ENCODE measurements around the gene ADAMTS13.

ADAMTS13 gene

DNA sequence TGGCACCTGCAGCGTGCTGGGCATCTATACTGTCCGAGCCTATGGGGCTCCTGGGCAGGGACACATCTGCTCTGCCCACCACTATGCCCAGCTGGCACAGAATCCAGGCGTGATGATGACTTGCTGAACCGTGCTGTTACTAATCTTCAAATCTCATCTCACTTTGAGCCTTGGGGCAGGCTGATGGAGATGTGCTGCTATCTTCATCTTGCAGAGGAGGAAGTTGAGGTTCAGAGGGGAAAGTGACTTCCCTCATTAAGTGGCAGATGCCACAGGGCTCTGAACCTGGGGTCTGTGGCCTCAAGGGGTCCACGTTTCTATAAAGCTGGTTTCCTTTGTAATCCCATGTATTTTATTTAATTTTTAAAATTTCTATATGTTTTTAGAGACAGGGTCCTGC is 52.0 kb downstream of the ADAMTS13 start:
- no peak for DNase-seq

- no peak for DNase-seq
Observed at GRCh38 chr9:133474853-133475252, 52.7 kb downstream of the ADAMTS13 start.

DNA sequence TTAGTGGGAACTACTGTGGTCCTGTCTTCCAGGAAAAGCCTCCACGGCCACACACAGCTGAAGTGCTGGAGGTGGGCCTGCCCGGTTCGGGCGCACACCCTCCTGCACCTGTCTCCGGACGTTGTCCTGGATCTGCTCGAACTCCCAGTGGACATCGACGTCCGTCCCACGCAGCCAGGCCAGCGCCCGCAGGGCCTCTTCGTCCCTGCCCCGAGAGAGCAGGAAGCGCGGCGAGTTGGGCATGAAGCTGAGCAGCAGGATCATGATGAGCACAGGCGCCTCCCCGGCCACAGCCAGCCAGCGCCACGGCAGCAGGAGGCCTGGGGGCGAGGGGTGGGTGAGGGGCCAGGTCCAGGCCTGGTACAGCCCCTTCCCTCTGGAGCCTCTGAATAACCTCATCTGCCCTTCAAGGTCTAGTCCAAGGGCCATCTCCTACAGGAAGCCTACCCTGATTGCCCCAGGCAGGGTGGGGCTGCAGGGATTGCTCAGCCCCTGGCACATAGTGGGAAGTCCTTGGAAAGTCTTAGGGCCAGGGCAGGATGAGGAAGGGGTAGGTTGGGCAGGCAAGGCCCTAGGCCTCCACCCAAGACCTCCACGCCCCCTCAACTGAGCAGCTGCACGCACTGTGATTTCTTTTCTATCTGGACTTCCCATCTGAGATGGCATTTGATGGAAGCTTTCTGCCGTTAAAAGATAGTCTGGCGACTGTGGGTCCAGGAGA is 53.3 kb downstream of the ADAMTS13 start:
- no peak for DNase-seq

DNA sequence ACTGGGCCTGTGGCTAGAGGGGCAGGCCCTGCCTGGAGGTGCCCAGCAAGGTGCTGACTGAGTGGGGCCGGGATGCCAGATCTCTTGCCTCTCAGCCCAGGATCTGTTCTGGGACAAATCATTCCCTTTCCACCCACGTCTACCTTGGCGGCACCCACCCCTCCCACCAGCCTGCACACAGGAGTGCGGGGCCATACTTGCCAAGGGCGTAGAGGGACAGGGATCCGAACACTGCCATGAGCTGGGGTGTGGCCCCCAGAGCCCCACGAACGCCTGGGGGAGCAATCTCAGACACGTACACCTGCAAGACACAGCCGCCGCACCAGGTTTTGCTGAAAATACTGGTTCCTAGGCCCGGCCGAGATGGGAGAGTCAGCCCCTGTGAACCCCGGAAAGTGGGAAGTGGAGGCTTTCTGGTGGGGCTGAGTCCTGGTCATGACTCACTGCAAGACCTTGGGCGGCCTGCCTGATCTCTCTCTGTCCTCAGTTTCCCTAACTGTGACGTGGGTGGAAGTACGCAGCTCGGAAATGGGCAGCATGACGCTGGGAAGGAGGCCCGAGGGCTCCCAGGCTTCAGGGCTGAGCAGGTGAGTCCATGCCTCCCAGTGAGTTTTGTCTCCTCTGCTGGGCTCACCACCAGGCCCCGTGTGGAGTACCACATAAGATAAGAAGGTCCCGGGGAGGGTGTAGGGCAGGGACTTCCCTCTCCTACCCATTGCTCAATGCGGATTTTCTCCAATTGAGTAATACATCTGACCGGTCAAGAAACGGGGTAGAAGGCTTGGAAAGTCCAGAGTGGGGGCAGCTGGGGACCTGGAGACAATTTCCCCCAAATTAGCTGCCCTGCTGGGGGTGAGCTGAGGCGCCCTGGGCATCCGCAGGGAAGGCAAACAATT is 54.1 kb downstream of the ADAMTS13 start:
- DNase-seq: no peak

- DNase-seq: no peak
Observed at GRCh38 chr9:133476941-133477340, 54.8 kb downstream of the ADAMTS13 start.

DNA sequence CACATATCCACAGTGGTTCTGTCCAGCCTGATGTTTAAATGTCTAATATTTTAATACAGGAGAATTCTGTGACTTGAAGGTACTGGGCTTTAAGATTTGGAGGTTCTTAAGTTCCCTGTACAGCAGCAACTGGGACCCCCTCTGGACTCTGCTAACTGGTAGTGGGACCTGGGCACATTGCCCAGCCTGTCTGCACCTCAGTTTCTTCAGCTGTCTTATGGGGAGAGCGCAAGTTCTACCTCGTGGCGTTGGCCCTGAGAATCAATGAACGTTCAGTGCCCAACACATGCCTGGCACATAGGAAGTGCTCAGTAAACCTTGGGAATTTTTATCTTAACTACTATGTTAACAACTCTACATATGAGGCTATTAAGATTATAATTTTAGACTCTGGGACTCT is 55.3 kb downstream of the ADAMTS13 start:
- DNase-seq: no peak

DNA sequence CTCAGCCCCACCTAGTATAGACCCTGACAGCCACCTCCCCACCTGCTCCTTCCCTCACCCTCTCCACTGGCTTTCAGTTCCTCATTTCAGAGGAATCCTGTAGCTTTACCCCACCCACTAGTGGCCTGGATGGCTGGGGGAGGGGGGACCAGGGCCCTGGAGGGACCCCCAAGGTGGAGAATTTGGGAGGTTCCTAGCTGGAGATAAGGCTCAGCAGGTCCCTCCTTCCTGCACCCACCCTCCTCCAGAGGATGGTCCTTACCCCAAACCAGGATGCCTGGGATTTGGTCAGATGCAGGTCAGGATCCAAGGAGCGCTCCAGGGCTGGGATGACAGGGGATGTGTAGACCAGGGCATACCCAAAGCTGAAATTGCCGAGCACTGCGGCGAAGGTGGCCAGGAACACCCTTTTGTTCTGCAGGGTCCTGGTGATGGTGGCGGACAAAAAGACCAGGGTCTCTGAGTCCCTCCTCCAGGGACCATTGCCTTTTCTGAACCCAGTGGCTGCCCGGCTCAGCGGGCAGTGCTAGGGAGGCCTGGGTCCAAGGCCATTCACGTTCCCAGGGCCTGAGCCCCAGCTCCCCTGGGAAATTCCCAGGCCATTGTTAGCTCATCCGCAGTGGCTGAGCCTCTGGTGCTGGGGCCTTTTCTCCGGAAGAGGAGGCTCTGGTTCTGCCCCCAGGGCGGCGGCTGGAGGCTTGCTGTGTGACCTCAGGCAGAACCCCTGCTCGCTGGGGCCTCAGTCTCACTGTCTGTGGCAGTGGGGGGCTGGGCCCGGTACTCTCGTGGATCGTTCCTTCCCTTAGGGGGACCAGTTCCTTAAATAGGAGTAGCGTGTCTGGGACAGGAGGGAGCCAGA is 56.1 kb downstream of the ADAMTS13 start:
- no peak for DNase-seq

- DNase-seq: peak; percentile 96
Observed at GRCh38 chr9:133478851-133479711, 56.9 kb downstream of the ADAMTS13 start, which contains the start of gene SLC2A6. SLC2A6 (minus strand) TSS chr9:133479099; CDS start chr9:133479059, 40 bp downstream.

DNA sequence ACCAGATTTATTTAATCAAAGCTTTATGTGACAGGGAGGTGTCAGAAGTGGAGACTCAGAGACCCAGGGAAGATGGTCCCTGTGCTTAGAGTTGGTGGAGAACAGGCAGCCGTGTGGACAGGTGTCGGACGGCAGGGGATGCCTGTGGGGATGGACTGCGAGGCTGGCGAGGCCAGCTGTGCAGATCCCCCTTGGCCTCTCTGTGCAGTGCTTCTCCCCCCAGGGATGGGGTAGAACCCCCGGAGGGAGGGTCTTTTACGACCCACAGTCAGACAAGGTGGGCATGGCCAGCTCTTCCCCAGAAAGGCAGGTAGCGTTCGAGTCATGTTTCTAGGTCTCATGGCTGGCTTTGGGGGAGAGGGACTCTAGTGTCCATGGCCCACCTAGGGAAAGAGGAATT is 61.4 kb downstream of the ADAMTS13 start:
- no peak for DNase-seq

- DNase-seq: no peak
Observed at GRCh38 chr9:133484671-133485437, 62.7 kb downstream of the ADAMTS13 start.

- DNase-seq: peak; percentile 84
Observed at GRCh38 chr9:133485531-133486260, 63.5 kb downstream of the ADAMTS13 start.

GRCh38 chr9:133487331-133487725 is 65.2 kb downstream of the ADAMTS13 start:
- no peak for DNase-seq

GRCh38 chr9:133488686-133489252 is 66.6 kb downstream of the ADAMTS13 start:
- no peak for DNase-seq

GRCh38 chr9:133489253-133490190 is 67.4 kb downstream of the ADAMTS13 start:
- no peak for DNase-seq

DNA sequence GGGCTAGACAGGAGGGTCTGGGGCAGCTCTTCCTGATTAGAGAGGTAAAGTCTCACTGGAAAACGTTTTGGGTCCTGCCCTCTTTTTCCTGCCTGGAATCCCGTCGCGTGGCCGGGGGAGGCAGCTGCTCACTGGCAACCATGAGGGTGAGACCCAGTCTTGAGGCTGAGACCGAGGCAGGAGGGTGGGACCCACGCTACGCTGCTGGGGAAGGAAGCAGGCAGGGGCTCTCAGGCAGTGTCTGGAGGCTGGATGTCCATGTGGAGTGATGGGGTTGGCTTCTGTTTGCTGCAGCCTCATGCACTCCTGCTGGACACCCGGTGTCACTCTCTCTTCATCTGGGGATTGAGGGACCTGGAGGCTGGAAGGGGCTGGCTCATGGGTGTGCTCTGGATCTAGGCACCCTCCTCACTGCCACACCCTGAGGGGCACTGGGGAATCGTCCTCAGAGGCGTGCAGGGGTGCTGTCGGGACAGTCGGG is 68.1 kb downstream of the ADAMTS13 start:
- no peak for DNase-seq

DNA sequence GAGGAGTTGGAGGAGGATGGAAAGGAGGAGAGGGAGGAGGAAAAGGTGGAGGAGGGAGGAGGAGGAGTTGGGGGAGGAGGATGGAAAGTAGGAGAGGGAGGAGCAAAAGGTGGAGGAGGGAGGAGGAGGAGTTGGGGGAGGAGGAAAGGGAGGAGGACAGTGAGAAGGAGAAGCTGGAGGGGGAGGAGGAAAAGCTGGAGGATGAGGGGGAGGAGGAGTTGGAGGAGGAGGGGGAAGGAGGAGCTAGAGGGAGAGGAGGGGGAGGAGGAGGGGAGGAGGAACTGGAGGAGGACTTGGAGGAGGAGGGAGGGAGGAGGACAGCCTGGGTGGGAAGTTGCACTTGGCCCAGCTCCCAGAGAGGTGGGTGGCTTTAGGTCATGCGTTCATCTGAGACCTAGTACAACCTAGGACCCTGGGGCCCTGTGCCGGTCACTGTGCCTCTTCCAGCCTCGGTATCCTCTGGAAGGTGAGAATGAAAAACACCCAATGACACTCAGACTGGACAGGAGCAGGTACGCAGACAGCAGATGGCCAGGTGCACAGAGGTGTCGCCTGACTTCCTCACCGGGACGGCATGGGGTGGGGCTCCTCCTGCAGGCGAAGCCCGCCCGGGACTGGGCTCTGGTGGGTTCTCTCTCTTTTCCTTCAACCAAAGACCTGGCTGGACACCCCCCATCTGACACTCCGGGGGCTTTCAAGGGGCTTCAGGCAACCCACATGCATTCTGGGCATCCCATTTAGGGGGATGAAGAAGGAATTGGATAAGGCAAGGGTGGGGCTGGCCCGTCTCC is 68.9 kb downstream of the ADAMTS13 start:
- no peak for DNase-seq

GRCh38 chr9:133491656-133491925 is 69.4 kb downstream of the ADAMTS13 start:
- DNase-seq: no peak
